Kidney capillary endothelial cell (primary cell): ENCODE results near the gene NRIP1.

Experiments used
- DNase-seq: peaks from one replicate; pipeline ENCODE4 v3.0.0-alpha.2; 2018; ENCODE audit warnings: low spot score

NRIP1 gene

GRCh38 chr21:14916676-14917141, 148.1 kb downstream of the NRIP1 start:
- no peak for DNase-seq

- no peak for DNase-seq
These were observed 151.2 kb downstream of the NRIP1 start for GRCh38 chr21:14913638-14914037.

GRCh38 chr21:14911351-14911750, 153.4 kb downstream of the NRIP1 start:
- DNase-seq = no peak
